ENCODE measurements around the gene PTPRR. TPM values are rescaled to one million over a fixed set of nuclear protein-coding genes. Genes with fewer than 3 reads are reported as not detected.

PTPRR gene
- total RNA-seq, 3 donors from 2014 or later, result 0.59 to 0.98 (median 0.80) TPM

GRCh38 chr12:70641691-70642090, 278.8 kb downstream of the PTPRR start:
- H3K27ac ChIP-seq, result no peak overlapping the region
- no peaks in the 10 kb centered on the region for H3K36me3 ChIP-seq
- intact Hi-C loops (cut with DNase I; ENCODE audit: low total_unique reads), result no loop called here
- DNase-seq (ENCODE audit: low spot score in 2 of 2), result no peak
- H3K9me3 ChIP-seq, result no peaks in the 10 kb centered on the region
- H3K27me3 ChIP-seq, result no peaks in the 10 kb centered on the region
- TF ChIP-seq, protein P1, sequence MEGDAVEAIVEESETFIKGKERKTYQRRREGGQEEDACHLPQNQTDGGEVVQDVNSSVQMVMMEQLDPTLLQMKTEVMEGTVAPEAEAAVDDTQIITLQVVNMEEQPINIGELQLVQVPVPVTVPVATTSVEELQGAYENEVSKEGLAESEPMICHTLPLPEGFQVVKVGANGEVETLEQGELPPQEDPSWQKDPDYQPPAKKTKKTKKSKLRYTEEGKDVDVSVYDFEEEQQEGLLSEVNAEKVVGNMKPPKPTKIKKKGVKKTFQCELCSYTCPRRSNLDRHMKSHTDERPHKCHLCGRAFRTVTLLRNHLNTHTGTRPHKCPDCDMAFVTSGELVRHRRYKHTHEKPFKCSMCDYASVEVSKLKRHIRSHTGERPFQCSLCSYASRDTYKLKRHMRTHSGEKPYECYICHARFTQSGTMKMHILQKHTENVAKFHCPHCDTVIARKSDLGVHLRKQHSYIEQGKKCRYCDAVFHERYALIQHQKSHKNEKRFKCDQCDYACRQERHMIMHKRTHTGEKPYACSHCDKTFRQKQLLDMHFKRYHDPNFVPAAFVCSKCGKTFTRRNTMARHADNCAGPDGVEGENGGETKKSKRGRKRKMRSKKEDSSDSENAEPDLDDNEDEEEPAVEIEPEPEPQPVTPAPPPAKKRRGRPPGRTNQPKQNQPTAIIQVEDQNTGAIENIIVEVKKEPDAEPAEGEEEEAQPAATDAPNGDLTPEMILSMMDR (IDR thresholded peaks at IDR 0.05), result no peak
- TF ChIP-seq POLR2A (IDR thresholded peaks at IDR 0.05) (no peak), POLR2AphosphoS5 (IDR thresholded peaks at IDR 0.05) (no peak)
- H3K4me1 ChIP-seq, result no peaks in the 10 kb centered on the region
- no peak overlapping the region for H3K4me3 ChIP-seq

- H3K4me1 ChIP-seq, result no peaks in the 10 kb centered on the region
- no peak for TF ChIP-seq POLR2AphosphoS5 (IDR thresholded peaks at IDR 0.05)
- no peak for TF ChIP-seq POLR2A (IDR thresholded peaks at IDR 0.05)
- TF ChIP-seq, protein P1 (IDR thresholded peaks at IDR 0.05), result no peak
- DNase-seq (ENCODE audit: low spot score in 2 of 2), result no peak
- no peak overlapping the region for H3K27ac ChIP-seq
- no peaks in the 10 kb centered on the region for H3K27me3 ChIP-seq
- H3K36me3 ChIP-seq, result no peaks in the 10 kb centered on the region
- H3K4me3 ChIP-seq, result no peak overlapping the region
- H3K9me3 ChIP-seq, result no peaks in the 10 kb centered on the region
- intact Hi-C loops (cut with DNase I; ENCODE audit: low total_unique reads), result no loop called here
Observed at GRCh38 chr12:70640901-70641300, 279.6 kb downstream of the PTPRR start.

DNA sequence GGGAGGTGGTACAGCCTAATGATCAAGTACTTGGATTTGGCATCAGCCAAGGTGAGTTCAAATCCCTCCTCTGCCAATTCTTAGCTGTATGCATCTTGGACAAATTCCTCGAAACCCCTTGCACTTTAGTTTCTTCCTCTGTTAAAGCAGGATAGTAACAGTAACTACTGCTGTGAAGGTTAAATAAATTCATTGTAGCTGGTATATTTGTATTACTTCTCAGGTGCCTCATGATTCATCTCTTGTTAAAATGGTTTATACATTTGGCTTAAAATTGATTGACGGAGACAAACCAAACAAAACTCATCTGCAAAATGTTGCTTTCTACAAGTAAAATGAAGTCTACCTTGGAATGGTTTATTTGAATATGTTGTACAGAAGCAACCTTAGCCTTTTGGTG, 281.0 kb downstream of the PTPRR start:
- Histone ChIP-seq H3K9me3 (no peaks in the 10 kb centered on the region), H3K27ac (no peak overlapping the region), H3K4me1 (no peaks in the 10 kb centered on the region), H3K27me3 (no peaks in the 10 kb centered on the region), H3K36me3 (no peaks in the 10 kb centered on the region), H3K4me3 (no peak overlapping the region)
- DNase-seq (ENCODE audit: low spot score in 2 of 2), result no peak
- no peak for TF ChIP-seq POLR2A (IDR thresholded peaks at IDR 0.05)
- no peak for TF ChIP-seq POLR2AphosphoS5 (IDR thresholded peaks at IDR 0.05)
- TF ChIP-seq, protein P1 (IDR thresholded peaks at IDR 0.05), result no peak
- intact Hi-C loops (cut with DNase I; ENCODE audit: low total_unique reads), result no loop called here

DNA sequence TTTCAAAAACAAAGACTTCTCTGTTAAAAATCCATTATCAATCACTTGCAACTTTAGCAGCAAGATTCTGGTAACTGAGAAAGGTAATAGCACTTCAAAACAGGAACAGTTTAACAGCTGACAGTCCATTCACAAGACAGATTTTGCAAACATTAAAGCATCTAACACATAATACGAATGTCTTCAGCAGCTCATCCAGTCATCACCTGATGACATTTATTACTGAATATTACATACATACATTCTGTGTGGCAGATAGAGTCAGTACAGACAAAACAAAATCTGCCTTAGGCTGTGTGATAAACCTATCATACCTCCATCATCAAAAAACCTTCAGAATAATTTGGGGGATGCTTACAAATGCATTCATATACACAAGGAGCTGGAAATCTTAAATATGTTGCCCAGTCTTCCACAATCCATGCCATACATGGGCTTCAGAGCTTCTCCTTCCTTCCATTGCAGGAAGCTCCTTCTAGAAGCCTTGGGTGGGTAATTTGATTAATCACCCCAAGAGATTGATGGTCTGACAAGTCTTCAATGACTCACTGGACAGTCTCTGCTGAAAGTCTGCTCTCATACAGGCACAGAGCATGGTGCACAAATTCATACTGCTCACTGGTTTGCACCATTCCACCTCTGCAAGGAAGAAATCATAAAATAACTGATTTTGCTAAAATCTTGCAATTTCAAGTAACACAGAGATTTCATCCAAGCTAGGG, 281.7 kb downstream of the PTPRR start:
- DNase-seq (ENCODE audit: low spot score in 2 of 2), result no peak
- Histone ChIP-seq H3K27ac (no peak overlapping the region), H3K9me3 (no peaks in the 10 kb centered on the region), H3K36me3 (no peaks in the 10 kb centered on the region), H3K4me1 (no peaks in the 10 kb centered on the region), H3K27me3 (no peaks in the 10 kb centered on the region), H3K4me3 (no peak overlapping the region)
- intact Hi-C loops (cut with DNase I; ENCODE audit: low total_unique reads), result no loop called here
- no peak for TF ChIP-seq POLR2AphosphoS5 (IDR thresholded peaks at IDR 0.05)
- no peak for TF ChIP-seq POLR2A (IDR thresholded peaks at IDR 0.05)
- TF ChIP-seq, protein P1 (IDR thresholded peaks at IDR 0.05), result no peak

GRCh38 chr12:70637303-70638085, 283.0 kb downstream of the PTPRR start, which contains the start of gene PTPRB:
TSS of gene PTPRB (minus strand) at chr12:70637429. CDS start at chr12:70637395, 34 bp downstream.
- peak within 1 kb of the TSS in 1 of 2 donors; percentile 6 for H3K27ac ChIP-seq
- no peak for DNase-seq (ENCODE audit: low spot score in 2 of 2)
- intact Hi-C loops (cut with DNase I; ENCODE audit: low total_unique reads), result no loop called here
- H3K9me3 ChIP-seq, result no peaks in the 10 kb centered on the region
- peak within 1 kb of the TSS; percentile 19 to 27 (median 22) for H3K4me3 ChIP-seq
- TF ChIP-seq POLR2A (IDR thresholded peaks at IDR 0.05), result no peak
- TF ChIP-seq, protein P1 (IDR thresholded peaks at IDR 0.05), result no peak
- no peak for TF ChIP-seq POLR2AphosphoS5 (IDR thresholded peaks at IDR 0.05)
- H3K4me1 ChIP-seq, result no peaks in the 10 kb centered on the region
- no peaks in the 10 kb centered on the region for H3K27me3 ChIP-seq
- H3K36me3 ChIP-seq, result no peaks in the 10 kb centered on the region

Data from breast epithelium (tissue), 4 donors.